Astrocyte (in vitro differentiated cells and primary cell): ENCODE measurements around the gene SUPT5H. TPM values are rescaled to one million over a fixed set of nuclear protein-coding genes. Genes with fewer than 3 reads are reported as not detected.

Experiments
- DNase-seq: peaks from one replicate; pipeline ENCODE4 v3.0.0-alpha.2; 2010; ENCODE audit warnings: low read depth
- FAIRE-seq: peaks from 2 replicates; lab custom pipeline; 2011; peaks lifted over from hg19 to GRCh38; lab: Jason Lieb, UNC
- H2AFZ ChIP-seq: 2 replicates; pipeline ENCODE4 v1.6.0; 2012; ENCODE audit warnings: low read depth, low read length, inconsistent platforms
- H3K27ac ChIP-seq: 2 replicates; pipeline ENCODE4 v1.5.1; 2011; ENCODE audit warnings: low read depth, low read length, inconsistent platforms
- H3K27me3 ChIP-seq: 2 replicates; pipeline ENCODE4 v1.6.0; 2011; ENCODE audit warnings: low read length, inconsistent platforms; ENCODE audit not compliant: insufficient read depth
- H3K36me3 ChIP-seq: 2 replicates; pipeline ENCODE4 v1.5.1; 2011; ENCODE audit warnings: low read length, inconsistent platforms; ENCODE audit not compliant: insufficient read depth
- H3K4me1 ChIP-seq: 2 replicates; pipeline ENCODE4 v1.5.1; 2011; ENCODE audit warnings: low read length, inconsistent platforms; ENCODE audit not compliant: insufficient read depth
- H3K4me2 ChIP-seq: 2 replicates; pipeline ENCODE4 v1.6.0; 2012; ENCODE audit warnings: low read length, inconsistent platforms
- H3K4me3 ChIP-seq: 2 replicates; pipeline ENCODE4 v1.5.1; 2011; ENCODE audit warnings: low read depth, mild to moderate bottlenecking, low read length, inconsistent platforms; ENCODE audit not compliant: insufficient read depth
- H3K79me2 ChIP-seq: 2 replicates; pipeline ENCODE4 v1.6.0; 2012; ENCODE audit warnings: mild to moderate bottlenecking, low read length, inconsistent platforms; ENCODE audit not compliant: insufficient read depth
- H3K9ac ChIP-seq: 2 replicates; pipeline ENCODE4 v1.6.0; 2012; ENCODE audit warnings: mild to moderate bottlenecking, low read length, inconsistent platforms
- H3K9me3 ChIP-seq: 2 replicates; pipeline ENCODE4 v1.5.1; 2012; ENCODE audit warnings: low read depth, mild to moderate bottlenecking, low read length, inconsistent platforms; ENCODE audit not compliant: insufficient read depth
- H4K20me1 ChIP-seq: 2 replicates; pipeline ENCODE4 v1.6.0; 2012; ENCODE audit warnings: low read length, inconsistent platforms; ENCODE audit not compliant: insufficient read depth
- H3K27ac Mint-ChIP-seq: one replicate; pipeline ENCODE4 v1.8.0; 2021; ENCODE audit warnings: mild to moderate bottlenecking, mixed read lengths; ENCODE audit not compliant: unreplicated experiment
- H3K27me3 Mint-ChIP-seq: one replicate; pipeline ENCODE4 v1.8.0; 2021; ENCODE audit warnings: low read depth, mixed read lengths; ENCODE audit not compliant: unreplicated experiment
- H3K36me3 Mint-ChIP-seq: one replicate; pipeline ENCODE4 v1.8.0; 2021; ENCODE audit warnings: low read depth, mixed read lengths; ENCODE audit not compliant: unreplicated experiment
- H3K4me1 Mint-ChIP-seq: one replicate; pipeline ENCODE4 v1.8.0; 2021; ENCODE audit warnings: low read depth, mixed read lengths; ENCODE audit not compliant: unreplicated experiment
- H3K4me3 Mint-ChIP-seq: one replicate; pipeline ENCODE4 v1.8.0; 2021; ENCODE audit warnings: mild to moderate bottlenecking, moderate library complexity, mixed read lengths; ENCODE audit not compliant: unreplicated experiment
- H3K9me3 Mint-ChIP-seq: one replicate; pipeline ENCODE4 v1.8.0; 2021; ENCODE audit warnings: mild to moderate bottlenecking, mixed read lengths; ENCODE audit not compliant: unreplicated experiment
- CTCF ChIP-seq: IDR thresholded peaks from 2 replicates; pipeline ENCODE4 v1.5.1; 2011; ENCODE audit warnings: low read depth, mild to moderate bottlenecking, inconsistent platforms, low read length, moderate library complexity; ENCODE audit not compliant: insufficient read depth
- EZH2 ChIP-seq: IDR thresholded peaks from 2 replicates; pipeline ENCODE4 v1.6.1; 2012; ENCODE audit warnings: mild to moderate bottlenecking, low read length, inconsistent platforms; ENCODE audit not compliant: insufficient read depth
- total RNA-seq: library from RNA; stranded (reverse); gene quantifications from 2 replicates; pipeline ENCODE4 v1.2.1, GENCODE V29; 2021

SUPT5H gene
- total RNA-seq, 1 donor from 2014 or later, result 171 TPM

- Mint-ChIP-seq H3K27ac (peak overlapping the region; percentile 58), H3K9me3 (no peaks in the 10 kb centered on the region), H3K36me3 (peaks cover 5% of the 10 kb centered on the region), H3K27me3 (no peaks in the 10 kb centered on the region), H3K4me1 (peaks cover 14% of the 10 kb centered on the region), H3K4me3 (no peak overlapping the region)
- peaks cover 21% of the 10 kb centered on the region for H4K20me1 ChIP-seq
- H3K4me3 ChIP-seq, result no peak overlapping the region
- H3K4me1 ChIP-seq, result peaks cover 17% of the 10 kb centered on the region
- peaks cover 28% of the 10 kb centered on the region for H3K79me2 ChIP-seq
- FAIRE-seq, result no peak
- no peaks in the 10 kb centered on the region for H3K9me3 ChIP-seq
- no peak overlapping the region for H3K27ac ChIP-seq
- H2AFZ ChIP-seq, result no peak overlapping the region
- TF ChIP-seq EZH2 (no peak), CTCF (no peak)
- DNase-seq, result no peak
- no peak overlapping the region for H3K9ac ChIP-seq
- no peaks in the 10 kb centered on the region for H3K27me3 ChIP-seq
- no peak overlapping the region for H3K4me2 ChIP-seq
- H3K36me3 ChIP-seq, result peaks cover 14% of the 10 kb centered on the region
Observed at GRCh38 chr19:39438270-39438934, 7.0 kb upstream of the SUPT5H start.

- Histone ChIP-seq H3K4me2 (peak overlapping the region; percentile 94), H3K4me3 (peak overlapping the region; percentile 94), H3K36me3 (no peaks in the 10 kb centered on the region), H3K27me3 (no peaks in the 10 kb centered on the region), H2AFZ (peak overlapping the region; percentile 50), H3K9me3 (no peaks in the 10 kb centered on the region), H3K9ac (peak overlapping the region; percentile 99), H3K4me1 (peaks cover 27% of the 10 kb centered on the region), H3K27ac (peak overlapping the region; percentile 96), H4K20me1 (peaks cover 36% of the 10 kb centered on the region), H3K79me2 (peaks cover 54% of the 10 kb centered on the region)
- Mint-ChIP-seq H3K4me1 (peaks cover 23% of the 10 kb centered on the region), H3K4me3 (peak overlapping the region; percentile 100), H3K36me3 (peaks cover 8% of the 10 kb centered on the region), H3K27me3 (no peaks in the 10 kb centered on the region), H3K27ac (peak overlapping the region; percentile 100), H3K9me3 (no peaks in the 10 kb centered on the region)
- no peak for TF ChIP-seq EZH2
- FAIRE-seq (no peak), DNase-seq (peak; percentile 23)
Observed at GRCh38 chr19:39444598-39445195, 685 bp upstream of the SUPT5H start.

GRCh38 chr19:39446365-39447084 lies 1.1 kb downstream of the SUPT5H start:
- H3K4me3 Mint-ChIP-seq, result peak overlapping the region; percentile 100
- Histone ChIP-seq H3K4me1 (peaks cover 27% of the 10 kb centered on the region), H3K9me3 (no peaks in the 10 kb centered on the region), H3K27me3 (no peaks in the 10 kb centered on the region), H3K27ac (peak overlapping the region; percentile 96), H3K4me3 (peak overlapping the region; percentile 94), H2AFZ (no peak overlapping the region), H3K9ac (peak overlapping the region; percentile 99), H4K20me1 (peaks cover 54% of the 10 kb centered on the region), H3K4me2 (peak overlapping the region; percentile 94), H3K79me2 (peaks cover 72% of the 10 kb centered on the region), H3K36me3 (no peaks in the 10 kb centered on the region)
- H3K4me1 Mint-ChIP-seq, result peaks cover 31% of the 10 kb centered on the region
- DNase-seq, result no peak
- H3K36me3 Mint-ChIP-seq, result peaks cover 8% of the 10 kb centered on the region
- H3K27me3 Mint-ChIP-seq, result no peaks in the 10 kb centered on the region
- TF ChIP-seq EZH2 (no peak), CTCF (no peak)
- H3K9me3 Mint-ChIP-seq, result no peaks in the 10 kb centered on the region
- no peak for FAIRE-seq
- peak overlapping the region; percentile 100 for H3K27ac Mint-ChIP-seq
